IgD-negative memory B cell (primary cell): ENCODE measurements around the gene IL1R1. TPM values are rescaled to one million over a fixed set of nuclear protein-coding genes. Genes with fewer than 3 reads are reported as not detected.
"Not testable (repeated sequence)": the region's sequence is repeated elsewhere in the genome, so short reads cannot be mapped to it uniquely, and the experiment has no call there.

Experiments used
- H3K27ac Mint-ChIP-seq, 3 donors: one replicate each; pipeline ENCODE4 v1.8.0; 2020 to 2022; ENCODE audit warnings: mild to moderate bottlenecking in 3 of 3, mixed read lengths in 3 of 3, moderate library complexity in 1 of 3
- H3K27me3 Mint-ChIP-seq: one replicate; pipeline ENCODE4 v1.8.0; 2021; ENCODE audit warnings: mixed read lengths
- H3K36me3 Mint-ChIP-seq: one replicate; pipeline ENCODE4 v1.8.0; 2020; ENCODE audit warnings: mild to moderate bottlenecking, mixed read lengths
- H3K4me1 Mint-ChIP-seq, 3 donors: one replicate each; pipeline ENCODE4 v1.8.0; 2020 to 2022; ENCODE audit warnings: mixed read lengths in 3 of 3, mild to moderate bottlenecking in 1 of 3
- H3K4me3 Mint-ChIP-seq, 4 donors: one replicate each; pipeline ENCODE4 v1.8.0; 2020 to 2022; ENCODE audit warnings: mild to moderate bottlenecking in 4 of 4, mixed read lengths in 4 of 4, moderate library complexity in 3 of 4
- H3K9me3 Mint-ChIP-seq, 3 donors: one replicate each; pipeline ENCODE4 v1.8.0; 2020 to 2021; ENCODE audit warnings: mixed read lengths in 3 of 3, mild to moderate bottlenecking in 1 of 3
- polyA plus RNA-seq: library from polyadenylated mRNA; unstranded; fragments of 300-500 nt; fragmentation: Illumina TruSeq; gene quantifications from one replicate; pipeline ENCODE4 v1.2.3, GENCODE V29; 2021

The IL1R1 gene
- polyA plus RNA-seq, 1 donor from 2014 or later: not detected

DNA sequence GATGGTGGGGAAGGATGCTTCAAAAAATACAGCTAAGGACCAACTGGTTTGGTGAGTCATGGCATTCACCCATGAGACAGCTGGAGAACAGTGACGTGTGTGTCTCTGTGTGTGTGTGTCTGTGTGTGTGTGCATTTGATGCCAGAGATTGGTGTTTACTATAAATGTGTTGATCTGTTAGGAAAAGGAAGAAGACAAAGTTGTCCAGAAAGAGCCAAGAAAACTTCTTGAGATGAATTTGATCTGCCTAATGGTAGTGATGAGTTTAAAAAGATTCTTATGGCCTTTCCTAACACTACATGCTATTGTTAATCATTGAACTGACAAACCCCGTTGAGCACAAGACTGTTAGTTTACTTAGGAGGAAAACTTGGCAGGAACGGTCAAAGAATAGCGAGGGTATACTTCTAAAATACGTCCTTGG is 36.4 kb upstream of the IL1R1 start:
- peaks cover 21% of the 10 kb centered on the region for H3K27me3 Mint-ChIP-seq

GRCh38 chr2:102106813-102107740 is 35.5 kb upstream of the IL1R1 start:
- H3K9me3 Mint-ChIP-seq, H3K4me3 Mint-ChIP-seq, H3K36me3 Mint-ChIP-seq, H3K27ac Mint-ChIP-seq: not testable (repeated sequence)
- H3K27me3 Mint-ChIP-seq: peaks cover 21% of the 10 kb centered on the region
- H3K4me1 Mint-ChIP-seq: peaks cover 7 to 14% (median 10%) of the 10 kb centered on the region in 3 donors

More for the DNA sequence above, 36.4 kb upstream of the IL1R1 start:
- no peak overlapping the region for H3K27ac Mint-ChIP-seq
- H3K4me1 Mint-ChIP-seq: peaks cover 7 to 14% (median 10%) of the 10 kb centered on the region in 3 donors
- H3K9me3 Mint-ChIP-seq: peaks cover 0 to 12% (median 2%) of the 10 kb centered on the region in 3 donors
- H3K36me3 Mint-ChIP-seq: no peaks in the 10 kb centered on the region
- no peak overlapping the region for H3K4me3 Mint-ChIP-seq

DNA sequence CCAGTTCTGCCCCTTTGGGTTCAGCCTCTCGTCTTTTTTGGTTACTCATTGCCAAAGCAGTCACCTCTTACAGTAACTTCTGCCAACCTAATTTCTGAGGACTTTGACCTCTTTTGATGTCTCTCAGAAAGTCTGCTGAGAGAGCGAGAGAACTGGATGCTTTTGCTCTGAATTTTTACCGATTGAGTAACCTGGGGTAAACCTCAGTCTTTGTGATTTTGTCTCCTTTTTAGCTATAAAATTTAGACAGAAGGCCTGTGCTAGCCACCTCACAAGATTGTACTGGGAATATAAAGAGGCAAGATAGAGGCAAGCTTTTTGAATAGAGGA is 34.8 kb upstream of the IL1R1 start:
- Mint-ChIP-seq H3K9me3 (peaks cover 0 to 2% (median under 1%) of the 10 kb centered on the region in 3 donors), H3K4me1 (peaks cover 7 to 14% (median 10%) of the 10 kb centered on the region in 3 donors), H3K27ac (no peak overlapping the region), H3K27me3 (peaks cover 19% of the 10 kb centered on the region), H3K4me3 (no peak overlapping the region), H3K36me3 (no peaks in the 10 kb centered on the region)

GRCh38 chr2:102109016-102109415 is 33.5 kb upstream of the IL1R1 start:
- H3K4me3 Mint-ChIP-seq: no peak overlapping the region
- peaks cover 18% of the 10 kb centered on the region for H3K27me3 Mint-ChIP-seq
- H3K36me3 Mint-ChIP-seq: no peaks in the 10 kb centered on the region
- H3K27ac Mint-ChIP-seq: no peak overlapping the region
- H3K4me1 Mint-ChIP-seq: peaks cover 7 to 11% (median 9%) of the 10 kb centered on the region in 3 donors
- H3K9me3 Mint-ChIP-seq: no peaks in the 10 kb centered on the region

GRCh38 chr2:102110171-102110570 is 32.4 kb upstream of the IL1R1 start:
- no peak overlapping the region for H3K4me3 Mint-ChIP-seq
- peaks cover 8% of the 10 kb centered on the region for H3K27me3 Mint-ChIP-seq
- H3K9me3 Mint-ChIP-seq: no peaks in the 10 kb centered on the region
- no peaks in the 10 kb centered on the region for H3K4me1 Mint-ChIP-seq
- H3K36me3 Mint-ChIP-seq: no peaks in the 10 kb centered on the region
- peak overlapping the region in 1 of 3 donors; percentile 1 for H3K27ac Mint-ChIP-seq

DNA sequence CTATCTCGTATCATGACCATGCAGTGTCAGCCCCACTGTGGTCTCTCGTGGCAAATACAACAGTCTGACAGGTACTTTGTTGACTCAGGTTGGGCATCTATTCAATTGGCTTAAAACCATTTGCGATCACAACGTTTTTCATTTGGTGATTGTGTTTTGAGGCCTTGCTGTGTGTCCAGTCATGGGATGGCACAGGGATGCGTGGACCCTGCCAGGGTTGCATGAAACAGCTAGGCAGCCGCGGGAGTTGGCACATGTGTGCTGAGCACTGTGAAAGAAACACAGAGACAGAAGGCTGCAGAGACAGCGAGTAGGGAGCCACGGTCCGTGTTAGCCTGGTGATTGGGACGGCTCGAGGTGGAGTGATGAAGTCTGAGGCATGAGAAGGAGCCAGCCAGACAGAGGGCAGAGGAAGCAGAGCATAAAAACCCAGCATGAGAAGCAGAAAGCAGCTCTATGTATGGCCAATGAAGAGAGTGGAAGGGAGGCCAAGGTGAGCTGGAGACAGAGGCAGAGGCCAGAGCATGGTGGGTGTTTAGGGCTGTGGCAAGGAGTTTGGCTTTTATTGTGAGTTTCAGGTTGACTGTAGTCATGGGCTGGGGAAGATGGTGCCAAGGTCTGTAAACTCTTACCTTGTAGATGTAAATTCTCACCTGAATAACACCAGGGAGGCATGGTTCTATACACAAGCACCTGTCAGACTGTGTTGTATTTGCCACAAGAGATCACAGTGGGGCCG is 31.8 kb upstream of the IL1R1 start:
- no peak overlapping the region for H3K27ac Mint-ChIP-seq
- H3K27me3 Mint-ChIP-seq: peaks cover 8% of the 10 kb centered on the region
- no peaks in the 10 kb centered on the region for H3K36me3 Mint-ChIP-seq
- H3K4me1 Mint-ChIP-seq: peaks cover 0 to 1% (median 0%) of the 10 kb centered on the region in 3 donors
- no peak overlapping the region for H3K4me3 Mint-ChIP-seq
- H3K9me3 Mint-ChIP-seq: no peaks in the 10 kb centered on the region

GRCh38 chr2:102111823-102112222 is 30.7 kb upstream of the IL1R1 start:
- Mint-ChIP-seq H3K36me3 (no peaks in the 10 kb centered on the region), H3K4me3 (no peak overlapping the region), H3K9me3 (no peaks in the 10 kb centered on the region), H3K4me1 (peaks cover 0 to 3% (median 0%) of the 10 kb centered on the region in 3 donors), H3K27ac (no peak overlapping the region), H3K27me3 (peaks cover 8% of the 10 kb centered on the region)

- Mint-ChIP-seq H3K4me3 (no peak overlapping the region), H3K36me3 (no peaks in the 10 kb centered on the region), H3K27ac (no peak overlapping the region), H3K27me3 (peaks cover 10% of the 10 kb centered on the region), H3K9me3 (no peaks in the 10 kb centered on the region), H3K4me1 (peaks cover 0 to 3% (median 0%) of the 10 kb centered on the region in 3 donors)
Measured at GRCh38 chr2:102112271-102112670, 30.3 kb upstream of the IL1R1 start.

DNA sequence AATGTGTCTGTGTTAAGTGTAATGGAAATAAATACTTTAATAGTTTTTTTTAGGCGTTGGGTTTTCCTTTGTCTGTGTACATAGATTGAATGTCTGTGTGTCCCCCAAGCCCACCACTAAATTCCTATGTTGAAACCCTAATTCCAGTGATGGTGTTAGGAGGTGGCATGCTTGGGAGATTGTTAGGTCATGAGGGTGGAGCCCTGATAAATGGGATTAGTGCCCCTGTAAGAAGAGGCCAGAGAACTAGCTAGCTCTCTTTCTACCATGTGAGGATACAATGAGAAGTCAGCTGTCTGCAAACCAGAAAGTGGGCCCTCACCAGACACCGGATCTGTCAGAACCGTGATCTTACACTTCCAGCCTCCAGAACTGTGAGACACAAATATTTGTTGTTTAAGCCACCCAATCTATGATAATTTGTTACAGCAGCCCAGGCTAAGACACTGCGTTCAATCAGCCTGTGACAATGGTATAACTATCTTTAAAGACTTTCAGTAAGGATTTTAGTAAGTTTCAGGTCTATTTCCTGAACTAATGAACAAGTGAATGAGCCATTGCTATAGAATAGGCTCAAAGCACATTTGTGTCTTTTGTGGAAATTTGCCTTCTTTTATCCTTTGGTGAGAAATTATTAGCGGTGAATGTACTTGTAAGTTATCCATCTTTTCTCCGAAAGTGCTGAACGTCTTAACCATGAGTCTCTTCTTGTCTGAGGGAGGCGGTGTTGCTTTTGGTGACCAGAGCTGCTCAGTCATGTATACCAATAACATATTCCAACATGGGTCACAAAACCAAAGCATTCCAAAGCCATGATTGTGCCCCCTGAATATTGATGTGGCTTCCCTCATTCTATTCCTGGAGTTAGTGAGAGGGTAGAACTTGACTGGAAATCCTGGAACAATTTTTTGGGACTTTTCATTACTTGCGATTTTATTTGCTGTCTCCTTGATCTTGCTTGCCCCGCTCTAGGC is 29.6 kb upstream of the IL1R1 start:
- Mint-ChIP-seq H3K9me3 (no peaks in the 10 kb centered on the region), H3K27me3 (peaks cover 13% of the 10 kb centered on the region), H3K4me1 (peaks cover 0 to 3% (median 0%) of the 10 kb centered on the region in 3 donors), H3K36me3 (no peaks in the 10 kb centered on the region), H3K4me3 (no peak overlapping the region), H3K27ac (no peak overlapping the region)

- no peak overlapping the region for H3K4me3 Mint-ChIP-seq
- H3K4me1 Mint-ChIP-seq: peaks cover 0 to 3% (median 0%) of the 10 kb centered on the region in 3 donors
- H3K27ac Mint-ChIP-seq: no peak overlapping the region
- H3K9me3 Mint-ChIP-seq: no peaks in the 10 kb centered on the region
- H3K36me3 Mint-ChIP-seq: no peaks in the 10 kb centered on the region
- peaks cover 13% of the 10 kb centered on the region for H3K27me3 Mint-ChIP-seq
Measured at GRCh38 chr2:102114290-102114721, 28.2 kb upstream of the IL1R1 start.

GRCh38 chr2:102114851-102115497 is 27.6 kb upstream of the IL1R1 start:
- Mint-ChIP-seq H3K36me3 (no peaks in the 10 kb centered on the region), H3K27ac (no peak overlapping the region), H3K9me3 (no peaks in the 10 kb centered on the region), H3K4me1 (peaks cover 0 to 3% (median 0%) of the 10 kb centered on the region in 3 donors), H3K4me3 (no peak overlapping the region), H3K27me3 (peaks cover 13% of the 10 kb centered on the region)

- no peak overlapping the region for H3K4me3 Mint-ChIP-seq
Measured at GRCh38 chr2:102116630-102117471, 25.7 kb upstream of the IL1R1 start.

GRCh38 chr2:102117472-102117858 is 25.1 kb upstream of the IL1R1 start:
- no peak overlapping the region for H3K27ac Mint-ChIP-seq
- H3K4me3 Mint-ChIP-seq: no peak overlapping the region
- H3K4me1 Mint-ChIP-seq: peaks cover 0 to 3% (median 0%) of the 10 kb centered on the region in 3 donors

More at GRCh38 chr2:102116630-102117471, 25.7 kb upstream of the IL1R1 start:
- peaks cover 8% of the 10 kb centered on the region for H3K27me3 Mint-ChIP-seq
- no peaks in the 10 kb centered on the region for H3K9me3 Mint-ChIP-seq
- H3K4me1 Mint-ChIP-seq: peaks cover 0 to 3% (median 0%) of the 10 kb centered on the region in 3 donors
- H3K36me3 Mint-ChIP-seq: no peaks in the 10 kb centered on the region
- H3K27ac Mint-ChIP-seq: no peak overlapping the region

More at GRCh38 chr2:102117472-102117858, 25.1 kb upstream of the IL1R1 start:
- no peaks in the 10 kb centered on the region for H3K36me3 Mint-ChIP-seq
- no peaks in the 10 kb centered on the region for H3K9me3 Mint-ChIP-seq
- peaks cover 8% of the 10 kb centered on the region for H3K27me3 Mint-ChIP-seq
